ENCODE measurements around the gene HMX3.
"Not testable (repeated sequence)": the region's sequence is repeated elsewhere in the genome, so short reads cannot be mapped to it uniquely, and the experiment has no call there.

The HMX3 gene

DNA sequence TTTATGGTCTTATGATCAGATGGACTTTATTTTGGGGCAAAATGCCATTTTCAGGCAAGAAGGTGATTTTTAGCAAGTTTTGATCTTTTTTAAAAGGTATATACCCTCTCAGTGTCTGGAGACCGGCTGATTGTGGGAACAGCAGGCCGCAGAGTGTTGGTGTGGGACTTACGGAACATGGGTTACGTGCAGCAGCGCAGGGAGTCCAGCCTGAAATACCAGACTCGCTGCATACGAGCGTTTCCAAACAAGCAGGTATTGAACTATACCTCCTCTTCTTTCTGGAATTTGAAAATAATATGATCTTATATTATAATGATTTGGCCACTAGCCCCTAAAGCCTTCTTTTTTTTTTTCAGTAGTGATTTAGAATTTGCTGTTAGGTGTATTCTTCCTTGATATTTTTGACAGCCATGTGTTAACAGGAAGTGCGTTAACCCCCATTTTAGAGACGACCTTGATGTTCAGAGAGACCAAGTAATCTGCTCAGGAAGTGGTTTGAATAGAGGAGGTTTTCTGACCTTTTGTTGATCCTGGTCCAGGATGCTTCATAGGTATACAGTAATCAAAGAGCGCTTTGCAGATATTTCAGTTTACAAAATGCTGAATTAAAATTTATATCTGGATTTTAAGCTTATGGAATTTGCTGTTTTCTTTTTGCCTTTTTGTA, 24.7 kb downstream of the HMX3 start:
- Histone ChIP-seq H3K27ac (no peak overlapping the region), H3K4me3 (no peak overlapping the region)

DNA sequence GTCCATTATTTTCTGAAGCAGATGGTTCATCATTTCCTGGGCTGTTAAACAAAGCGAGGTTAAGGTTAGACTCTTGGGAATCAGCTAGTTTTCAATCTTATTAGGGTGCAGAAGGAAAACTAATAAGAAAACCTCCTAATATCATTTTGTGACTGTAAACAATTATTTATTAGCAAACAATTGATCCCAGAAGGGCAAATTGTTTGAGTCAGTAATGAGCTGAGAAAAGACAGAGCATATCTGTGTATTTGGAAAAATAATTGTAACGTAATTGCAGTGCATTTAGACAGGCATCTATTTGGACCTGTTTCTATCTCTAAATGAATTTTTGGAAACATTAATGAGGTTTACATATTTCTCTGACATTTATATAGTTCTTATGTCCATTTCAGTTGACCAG, 28.5 kb downstream of the HMX3 start:
- Histone ChIP-seq H3K27ac (no peak overlapping the region), H3K4me3 (no peak overlapping the region)

- no peak overlapping the region for H3K27ac ChIP-seq
- no peak overlapping the region for H3K4me3 ChIP-seq
Measured at GRCh38 chr10:123165445-123166072, 29.8 kb downstream of the HMX3 start.

- no peak overlapping the region for H3K27ac ChIP-seq
- no peak overlapping the region for H3K4me3 ChIP-seq
Measured at GRCh38 chr10:123166618-123167017, 30.8 kb downstream of the HMX3 start.

- Histone ChIP-seq H3K27ac (no peak overlapping the region), H3K4me3 (no peak overlapping the region)
Measured at GRCh38 chr10:123170961-123171360, 35.2 kb downstream of the HMX3 start.

- H3K4me3 ChIP-seq, H3K27ac ChIP-seq: not testable (repeated sequence)
Measured at GRCh38 chr10:123171616-123172015, 35.8 kb downstream of the HMX3 start.

DNA sequence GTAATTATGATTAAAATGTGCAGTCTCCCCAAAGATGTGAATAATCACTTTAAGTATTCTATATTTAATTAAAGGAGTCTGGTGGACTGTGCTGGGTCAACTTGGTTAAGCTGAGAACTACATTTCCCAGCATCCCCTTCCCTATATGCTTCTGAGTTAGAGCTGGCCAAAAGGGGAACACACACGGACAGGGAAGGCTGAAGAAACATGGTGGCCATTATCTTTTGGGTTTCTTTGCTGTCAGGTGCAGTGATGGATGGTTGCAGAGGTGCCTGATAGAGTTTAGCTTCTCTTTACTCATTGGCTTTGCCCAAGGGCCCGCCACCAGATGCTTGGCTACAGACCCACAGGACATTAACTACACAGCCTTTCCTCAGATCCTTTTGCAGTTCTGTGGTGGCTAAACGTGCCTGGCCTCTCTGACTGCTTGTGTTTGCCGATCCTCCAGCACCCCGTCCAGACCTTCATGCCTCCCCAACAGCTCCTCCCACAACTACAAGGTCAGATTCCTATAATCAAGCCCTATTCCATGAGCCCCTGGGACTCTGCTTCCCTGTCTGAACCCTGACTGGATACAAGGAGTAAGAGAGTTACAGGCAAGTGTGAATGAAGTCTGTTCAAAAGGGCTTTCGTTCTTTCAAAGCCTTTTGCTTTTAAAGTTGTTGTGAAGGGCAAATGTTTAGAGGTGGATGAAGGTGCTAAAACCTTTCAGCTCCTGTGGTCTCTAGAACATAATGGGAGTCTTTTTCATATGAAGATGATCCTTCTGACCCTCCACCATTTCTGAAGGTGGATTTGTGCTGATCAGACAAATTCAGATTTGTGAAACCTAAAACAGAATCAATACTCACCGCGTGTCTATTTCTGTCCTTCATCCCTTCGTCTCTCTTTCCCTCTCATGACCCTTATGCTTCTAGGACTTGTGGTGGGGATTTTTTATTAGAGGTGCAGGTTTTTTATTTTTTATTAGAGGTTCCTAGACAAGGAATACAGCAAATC, 39.9 kb downstream of the HMX3 start:
- H3K4me3 ChIP-seq = no peak overlapping the region
- H3K27ac ChIP-seq = no peak overlapping the region

DNA sequence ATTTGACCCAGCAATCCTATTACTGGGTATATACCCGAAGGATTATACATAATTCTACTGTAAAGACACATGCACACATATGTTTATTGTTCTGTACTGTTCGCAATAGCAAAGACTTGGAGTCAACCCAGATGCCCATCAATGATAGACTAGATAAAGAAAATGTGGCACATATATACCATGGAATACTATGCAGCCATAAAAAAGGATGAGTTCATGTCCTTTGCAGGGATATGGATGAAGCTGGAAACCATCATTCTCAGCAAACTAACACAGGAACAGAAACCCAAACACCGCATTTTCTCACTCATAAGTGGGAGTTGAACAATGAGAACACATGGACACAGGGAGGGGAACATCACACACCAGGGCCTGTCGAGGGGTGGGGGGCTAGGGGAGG, 42.6 kb downstream of the HMX3 start:
- H3K27ac ChIP-seq = not testable (repeated sequence)

GRCh38 chr10:123180101-123181090, 44.6 kb downstream of the HMX3 start:
- H3K27ac ChIP-seq = no peak overlapping the region
- H3K4me3 ChIP-seq = no peak overlapping the region

More for the DNA sequence above, 42.6 kb downstream of the HMX3 start:
- H3K4me3 ChIP-seq = not testable (repeated sequence)

DNA sequence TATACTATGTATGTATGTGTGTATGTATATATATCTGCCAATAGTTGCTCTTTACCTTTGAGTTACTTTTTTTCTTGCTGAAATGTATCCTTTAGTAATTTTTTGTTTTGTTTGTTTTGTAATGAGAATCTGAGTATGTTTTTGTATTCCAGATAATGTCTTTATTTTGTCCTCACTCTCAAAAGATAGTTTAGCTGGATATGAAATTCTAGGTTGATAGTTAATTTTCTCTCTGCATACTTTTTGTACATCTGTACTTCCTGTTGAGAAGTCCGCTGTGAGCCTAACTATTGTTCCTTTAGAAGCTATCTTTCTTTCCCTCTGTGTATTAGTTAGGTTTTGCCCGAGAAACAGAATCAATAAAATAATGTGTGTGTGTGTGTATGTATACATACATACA, 48.0 kb downstream of the HMX3 start:
- no peak overlapping the region for H3K27ac ChIP-seq

DNA sequence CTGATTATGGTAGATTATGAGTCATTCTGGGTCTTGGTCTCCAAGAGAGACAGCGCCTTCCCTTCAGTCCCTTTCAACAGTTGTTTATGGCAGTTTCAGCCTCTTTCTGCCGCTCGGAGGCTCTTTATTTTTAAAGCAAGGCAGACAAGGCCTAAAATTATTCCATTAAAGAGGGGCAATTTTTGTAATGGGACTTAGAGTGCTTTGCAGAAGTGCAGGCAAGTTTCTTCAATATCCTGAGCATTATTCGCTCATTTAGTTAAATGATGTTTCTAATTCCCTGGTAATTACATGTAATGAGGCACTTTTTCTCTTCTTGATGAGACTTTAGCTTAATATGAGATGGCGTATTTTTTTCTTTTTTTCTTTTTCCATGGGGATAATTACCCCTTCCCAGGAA, 52.0 kb downstream of the HMX3 start:
- Histone ChIP-seq H3K27ac (no peak overlapping the region), H3K4me3 (no peak overlapping the region)

More for the DNA sequence above, 48.0 kb downstream of the HMX3 start:
- no peak overlapping the region for H3K4me3 ChIP-seq

Measured in skin epidermis (tissue), 12 donors.